Skeletal muscle cell (primary cell): ENCODE measurements around the gene TMEM220.

Source experiments
- DNase-seq: peaks from one replicate; pipeline ENCODE4 v3.0.0-alpha.2; 2010; ENCODE audit warnings: low read depth
- H3K4me3 ChIP-seq: 2 replicates; pipeline ENCODE4 v1.5.1; 2011; ENCODE audit warnings: low read depth, mild to moderate bottlenecking, control low read depth, low read length, moderate library complexity

The TMEM220 gene

DNA sequence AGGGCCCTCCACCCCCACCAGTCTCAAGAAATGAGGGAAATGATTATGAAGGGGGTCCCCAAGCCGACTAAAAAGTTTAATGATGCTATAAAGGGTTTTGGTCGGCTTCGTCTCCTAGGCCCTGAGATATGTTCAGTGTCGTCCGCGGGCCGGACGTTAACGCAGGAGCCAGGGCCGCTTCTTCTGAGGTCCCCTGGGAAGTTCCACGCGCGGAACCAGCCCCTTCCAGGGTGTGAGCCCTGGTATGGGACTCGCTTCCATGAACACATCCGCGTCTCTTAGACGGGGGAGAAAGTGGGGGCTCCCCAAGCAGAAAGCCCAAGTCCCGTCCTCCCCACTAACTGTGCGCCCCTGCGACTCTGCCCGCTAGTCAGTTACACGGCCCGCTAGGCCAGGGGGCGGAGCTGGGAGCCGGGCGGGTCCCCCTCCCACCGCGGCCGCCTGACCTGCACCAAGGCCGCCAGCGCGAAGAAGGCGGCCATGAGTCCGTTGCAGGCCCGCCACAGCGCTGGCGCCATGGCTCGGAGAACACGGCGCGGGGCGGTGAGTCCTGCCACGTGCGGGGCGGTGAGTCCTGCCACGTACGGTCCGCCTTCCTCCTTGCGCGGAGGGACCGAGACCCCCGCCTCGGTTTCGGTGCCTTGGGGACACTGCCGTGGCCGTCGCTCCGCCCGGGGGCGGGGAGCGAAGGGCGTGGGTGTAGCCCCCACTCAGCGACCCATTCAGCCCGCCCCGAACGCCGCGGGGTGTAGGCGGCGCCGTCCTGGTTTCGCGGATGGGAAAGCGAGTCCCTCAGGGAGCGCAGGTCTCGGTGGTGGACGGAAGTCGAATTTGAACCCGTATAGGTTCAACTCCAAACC is at the start of gene TMEM220:
Gene TMEM220 (minus strand): TSS at position 690 of the 860 bp plus-strand sequence. CDS start 172 bp downstream, at position 518.
- peak; percentile 24 for DNase-seq
- H3K4me3 ChIP-seq, result peak within 1 kb of the TSS; percentile 63

DNA sequence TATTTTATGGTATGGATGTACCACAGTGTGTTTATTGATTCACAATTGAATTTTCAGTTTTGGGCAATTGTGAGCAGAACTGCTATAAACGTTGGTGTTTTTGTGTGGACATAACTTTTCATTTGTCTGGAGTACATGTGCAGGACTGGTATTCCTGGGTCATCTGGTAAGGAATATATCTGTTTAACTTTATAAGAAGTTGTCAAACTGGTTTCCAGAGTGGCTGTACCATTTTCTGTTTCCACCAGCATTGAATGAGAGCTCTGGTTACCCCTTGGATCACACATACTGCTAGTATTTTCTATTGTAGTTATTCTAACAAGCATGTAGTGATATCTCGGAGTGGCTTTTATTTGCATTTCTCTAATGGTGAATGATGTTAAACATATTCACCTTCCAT is 49.8 kb upstream of the TMEM220 start:
- DNase-seq, result no peak

DNA sequence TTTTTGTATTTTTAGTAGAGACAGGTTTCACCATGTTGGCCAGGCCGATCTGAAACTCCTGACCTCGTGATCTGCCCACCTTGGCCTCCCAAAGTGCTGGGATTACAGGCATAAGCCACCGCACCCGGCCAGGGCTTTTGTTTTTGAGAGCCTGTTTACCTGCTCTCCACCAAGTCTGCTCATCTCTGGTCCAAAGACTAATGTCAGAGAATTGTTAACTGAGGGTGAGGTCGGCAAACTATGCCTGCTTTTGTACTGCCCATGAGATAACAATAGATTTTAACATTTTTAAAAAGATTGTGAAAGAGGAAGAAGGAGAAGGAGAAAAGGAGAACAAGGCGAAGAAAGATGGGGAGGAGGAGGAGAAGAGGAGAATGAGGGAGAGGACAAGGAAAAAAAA is 48.1 kb upstream of the TMEM220 start:
- DNase-seq, result no peak
- H3K4me3 ChIP-seq, result no peak overlapping the region

More for the DNA sequence above, 49.8 kb upstream of the TMEM220 start:
- no peak overlapping the region for H3K4me3 ChIP-seq

DNA sequence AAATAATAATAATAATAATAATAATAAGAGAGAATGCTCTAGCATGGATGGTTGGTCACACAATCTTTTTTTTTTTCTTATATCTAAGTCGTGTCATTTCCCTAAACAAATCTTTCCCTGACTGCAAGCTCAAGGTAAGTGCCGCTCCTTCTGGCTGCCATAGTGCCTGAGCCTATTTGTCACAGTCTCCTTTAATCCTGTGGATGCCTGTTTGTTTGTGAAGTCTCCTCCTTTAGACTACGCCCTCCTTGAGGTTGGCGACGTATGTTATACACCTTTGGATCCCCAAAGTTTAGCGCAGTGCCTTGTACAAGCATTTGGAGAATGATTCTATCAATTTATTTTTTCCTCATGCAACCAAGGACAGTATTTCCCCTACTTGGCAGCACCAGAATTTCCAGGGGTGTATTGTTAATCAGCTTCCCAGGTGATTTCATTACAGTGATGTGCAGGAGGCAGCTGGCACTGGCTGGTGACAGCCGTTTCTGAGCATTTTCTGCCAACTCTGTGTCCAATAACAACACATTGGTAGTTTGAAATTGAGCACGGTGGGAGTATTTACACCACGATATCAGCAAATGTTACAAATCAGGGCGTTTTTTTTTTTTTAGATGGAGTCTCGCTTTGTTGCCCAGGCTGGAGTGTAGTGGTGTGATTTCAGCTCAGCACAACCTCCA is 47.4 kb upstream of the TMEM220 start:
- no peak for DNase-seq
- H3K4me3 ChIP-seq, result no peak overlapping the region

DNA sequence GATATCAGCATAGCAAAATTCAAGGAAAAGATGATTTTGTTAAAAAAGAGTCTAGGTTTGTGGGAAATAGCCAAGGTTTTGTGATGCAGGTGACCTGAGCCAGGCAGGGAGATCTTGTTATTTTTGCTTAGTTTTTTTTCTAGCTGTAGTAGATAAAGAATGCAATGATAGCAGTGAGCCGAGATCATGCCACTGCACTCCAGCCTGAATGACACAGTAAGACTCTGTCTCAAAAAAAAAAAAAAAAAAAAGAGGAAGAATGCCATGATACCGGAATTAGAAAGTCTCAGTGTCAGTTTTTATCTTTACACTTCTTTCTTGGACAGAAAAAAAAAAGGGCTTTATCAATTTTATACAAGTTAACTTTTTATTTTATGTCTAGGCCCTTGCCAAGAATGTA is 46.6 kb upstream of the TMEM220 start:
- H3K4me3 ChIP-seq, result no peak overlapping the region
- no peak for DNase-seq

DNA sequence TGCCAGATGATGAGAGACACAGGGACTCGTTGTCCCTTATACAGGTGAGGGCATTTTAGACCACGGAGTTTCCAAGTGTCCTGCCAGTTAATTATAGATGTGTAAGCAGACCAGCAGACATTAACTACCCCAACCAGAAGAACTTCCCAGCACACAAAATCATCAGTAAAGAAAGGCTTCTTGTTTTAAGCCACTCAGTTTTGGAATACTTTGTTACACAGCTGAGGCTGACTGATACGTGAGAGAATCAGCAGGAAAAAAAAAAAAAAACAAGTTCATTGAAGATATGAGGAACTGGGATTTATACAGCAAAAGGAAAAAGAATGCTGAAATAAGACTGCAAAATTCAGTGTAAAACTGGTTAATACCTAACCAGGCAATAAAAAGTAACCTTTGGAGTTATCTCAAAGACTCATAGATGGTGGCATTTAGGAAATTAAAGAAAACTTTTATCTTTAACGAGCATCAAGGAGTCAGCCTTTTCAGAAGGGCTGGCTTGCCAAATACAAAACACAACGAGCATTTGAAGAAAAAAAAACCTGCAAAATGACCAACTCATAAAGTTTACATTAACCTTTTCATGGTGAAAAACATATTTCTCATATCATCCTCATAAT is 46.0 kb upstream of the TMEM220 start:
- no peak for DNase-seq

DNA sequence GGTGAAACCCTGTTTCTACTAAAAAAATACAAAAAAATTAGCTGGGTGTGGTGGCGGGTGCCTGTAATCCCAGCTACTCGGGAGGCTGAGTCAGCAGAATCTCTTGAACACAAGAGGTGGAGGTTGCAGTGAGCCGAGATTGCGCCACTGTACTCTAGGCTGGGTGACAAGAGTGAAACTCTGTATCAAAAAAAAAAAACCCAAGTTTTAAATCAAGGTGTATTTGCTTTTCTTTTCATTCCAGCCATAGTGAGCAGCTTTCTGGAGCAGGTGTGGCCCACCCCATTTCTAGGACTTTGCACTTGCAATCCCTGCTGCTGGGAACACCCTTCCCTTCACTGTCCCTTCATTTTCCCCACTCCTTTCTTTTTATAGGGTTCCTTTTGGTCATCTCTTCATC is 45.2 kb upstream of the TMEM220 start:
- no peak for DNase-seq
- no peak overlapping the region for H3K4me3 ChIP-seq

More for the DNA sequence above, 46.0 kb upstream of the TMEM220 start:
- no peak overlapping the region for H3K4me3 ChIP-seq

DNA sequence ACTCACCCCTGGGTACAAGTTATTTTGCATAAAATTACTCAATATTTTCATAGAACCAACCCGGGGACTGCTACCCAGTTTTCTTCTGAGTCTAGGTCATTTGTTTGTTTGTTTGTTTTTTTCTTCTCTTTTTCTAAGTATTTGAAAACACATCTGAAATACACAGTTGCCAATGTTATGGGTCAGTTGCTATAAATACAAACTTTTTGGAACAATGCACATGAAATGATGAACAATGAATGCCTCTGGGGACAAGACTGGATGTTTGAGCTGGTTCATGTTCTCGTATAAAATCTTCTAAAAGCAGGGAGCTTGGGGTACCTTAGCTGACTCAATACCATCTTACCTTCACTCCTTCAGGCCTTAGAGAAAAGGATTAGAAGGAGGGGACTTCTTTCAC is 43.6 kb upstream of the TMEM220 start:
- DNase-seq, result no peak
- no peak overlapping the region for H3K4me3 ChIP-seq

DNA sequence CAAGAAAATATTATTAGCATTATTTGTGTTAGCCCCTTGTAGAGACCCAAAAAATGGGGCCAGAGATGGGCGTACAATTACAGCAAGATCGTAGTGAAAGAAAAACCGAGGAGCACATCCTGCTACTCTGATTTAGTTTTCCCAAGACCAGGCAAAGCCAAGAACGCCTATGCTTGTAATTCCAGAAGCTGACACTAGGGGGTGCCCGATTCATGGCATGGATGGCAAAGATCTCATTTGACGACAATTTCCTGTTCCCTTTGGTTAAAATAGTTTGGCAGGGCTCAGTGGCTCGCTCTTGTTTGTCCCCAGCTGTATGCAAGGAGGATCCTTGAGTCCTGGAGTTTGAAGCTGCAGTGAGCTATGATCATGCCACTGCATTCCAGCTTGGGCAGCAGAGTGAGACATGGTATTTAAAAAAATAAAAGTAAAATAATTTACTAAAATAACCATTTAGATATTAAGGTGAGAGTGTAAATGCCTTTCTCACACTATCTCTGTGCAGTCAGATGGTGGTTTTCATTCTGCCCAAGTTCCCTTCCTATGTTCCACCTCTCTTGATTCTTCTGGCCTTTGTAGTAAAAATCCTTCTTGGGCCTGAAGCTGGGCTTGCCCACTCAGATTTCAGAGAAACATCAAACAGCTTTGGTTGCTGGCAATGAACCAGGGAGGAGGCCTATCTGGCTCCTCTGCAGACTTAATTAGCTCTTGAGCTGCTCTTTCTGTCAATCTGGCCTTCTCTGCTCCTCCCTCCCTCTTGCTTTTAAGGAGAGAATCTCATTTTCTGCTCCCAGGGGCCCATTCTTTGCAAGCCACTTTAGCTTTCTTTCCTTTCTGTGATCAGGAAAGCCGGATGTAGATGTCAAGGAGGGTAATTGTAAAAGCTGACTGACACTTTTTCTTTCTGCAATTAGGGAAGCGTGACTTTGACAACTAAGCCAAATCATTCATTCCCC is 42.9 kb upstream of the TMEM220 start:
- H3K4me3 ChIP-seq, result no peak overlapping the region
- no peak for DNase-seq

DNA sequence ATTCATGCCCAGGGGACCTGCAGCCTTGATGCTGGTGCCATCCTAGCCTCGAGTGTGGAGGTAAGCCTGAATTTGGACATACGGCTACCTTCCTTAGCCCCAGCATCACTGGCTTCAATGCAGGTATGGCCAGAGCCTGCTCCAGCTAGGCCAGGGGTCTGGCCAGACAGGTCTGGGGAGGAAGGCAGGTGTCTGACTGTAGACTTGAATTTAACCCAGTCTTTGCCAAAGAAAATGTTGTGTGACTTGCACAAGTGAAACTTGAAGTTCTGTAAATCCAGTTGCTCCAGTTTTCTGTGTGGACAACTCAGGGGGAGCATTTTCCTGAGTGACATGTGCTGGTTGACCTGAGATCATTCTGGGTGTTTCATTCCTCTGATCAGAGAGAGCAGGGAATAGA is 41.3 kb upstream of the TMEM220 start:
- no peak overlapping the region for H3K4me3 ChIP-seq
- DNase-seq, result no peak

DNA sequence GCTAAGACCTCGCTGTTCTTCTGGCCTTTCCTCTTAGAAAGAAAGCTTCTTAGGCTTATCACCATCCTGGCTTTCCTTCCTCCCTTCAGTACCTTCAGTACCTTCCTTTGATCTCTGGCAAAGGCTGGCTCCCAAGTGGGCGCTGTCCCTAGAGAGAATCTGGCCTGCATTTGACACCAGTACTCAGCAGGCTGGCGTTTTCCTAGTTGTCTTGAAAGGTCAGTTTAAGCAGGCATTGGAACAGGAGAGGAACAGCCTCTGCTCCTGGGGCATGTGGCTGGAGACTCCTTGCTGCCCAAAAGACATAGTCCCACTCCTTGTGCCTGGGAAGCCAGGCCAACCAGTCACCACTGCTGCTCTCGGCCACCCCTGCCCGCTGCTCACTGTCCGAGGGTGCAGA is 40.0 kb upstream of the TMEM220 start:
- H3K4me3 ChIP-seq, result no peak overlapping the region
- no peak for DNase-seq

DNA sequence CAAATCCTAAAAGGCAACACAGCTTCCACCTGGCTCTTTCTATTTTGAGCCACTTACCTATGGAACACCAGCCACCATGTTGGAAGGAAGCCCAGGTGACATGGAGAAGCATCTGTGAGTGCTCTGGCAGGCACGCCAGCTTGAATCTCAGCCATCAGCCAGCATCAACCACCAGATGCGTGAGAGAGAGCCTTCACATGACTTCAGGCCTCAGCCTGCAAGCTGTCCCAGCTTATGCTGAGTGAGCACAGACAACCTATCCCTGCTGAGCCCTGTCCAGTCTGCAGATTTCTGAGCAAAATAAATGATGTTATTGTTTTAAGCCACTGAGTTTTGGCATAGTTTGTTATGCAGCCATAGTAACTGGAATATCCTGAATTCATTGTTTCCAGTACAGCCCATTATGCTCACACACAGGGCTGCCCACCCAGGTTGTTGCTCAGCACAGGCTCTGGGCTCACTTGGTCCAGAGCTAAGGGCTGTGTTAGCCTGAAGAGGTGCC is 39.0 kb upstream of the TMEM220 start:
- DNase-seq, result no peak
- H3K4me3 ChIP-seq, result no peak overlapping the region

DNA sequence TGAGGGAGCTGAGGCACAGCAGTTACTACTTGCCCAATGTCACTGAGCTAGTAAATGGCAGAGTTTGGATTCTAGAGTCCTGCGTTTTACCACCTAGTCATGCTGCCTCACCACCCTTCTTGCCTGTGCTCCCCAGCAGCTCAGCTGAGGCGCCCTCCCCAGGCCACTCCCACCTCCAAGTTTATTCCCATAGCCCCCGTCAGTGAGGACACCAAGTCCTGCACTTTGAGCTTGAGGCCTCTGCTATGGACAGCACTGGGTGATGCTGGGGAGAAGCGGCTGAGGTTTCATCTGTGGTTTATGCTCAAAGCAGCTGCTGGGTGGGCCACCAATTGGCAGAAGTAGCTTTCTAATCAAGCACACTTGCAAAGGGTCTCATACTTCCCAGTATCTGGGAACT is 37.4 kb upstream of the TMEM220 start:
- DNase-seq, result no peak
- H3K4me3 ChIP-seq, result no peak overlapping the region

DNA sequence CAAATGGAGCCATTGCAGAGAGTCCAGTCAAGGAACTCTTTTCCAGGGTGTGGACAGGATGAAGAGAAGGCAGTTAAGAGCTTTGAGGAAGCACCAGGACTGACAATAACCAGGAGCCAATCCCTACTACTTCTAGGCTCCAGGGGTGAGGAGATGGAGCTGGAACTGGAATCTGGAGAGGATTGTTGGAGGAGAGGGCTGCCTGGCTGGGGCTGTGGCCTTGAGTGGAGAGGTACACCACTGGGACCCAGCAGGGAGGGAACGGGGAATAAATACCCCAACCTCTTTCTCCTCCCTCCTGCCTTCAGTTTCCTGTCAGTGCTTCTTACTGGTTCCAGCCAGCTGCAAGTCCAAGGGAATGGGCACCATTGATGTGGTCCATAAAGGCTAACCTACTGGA is 32.2 kb upstream of the TMEM220 start:
- no peak for DNase-seq
- no peak overlapping the region for H3K4me3 ChIP-seq

DNA sequence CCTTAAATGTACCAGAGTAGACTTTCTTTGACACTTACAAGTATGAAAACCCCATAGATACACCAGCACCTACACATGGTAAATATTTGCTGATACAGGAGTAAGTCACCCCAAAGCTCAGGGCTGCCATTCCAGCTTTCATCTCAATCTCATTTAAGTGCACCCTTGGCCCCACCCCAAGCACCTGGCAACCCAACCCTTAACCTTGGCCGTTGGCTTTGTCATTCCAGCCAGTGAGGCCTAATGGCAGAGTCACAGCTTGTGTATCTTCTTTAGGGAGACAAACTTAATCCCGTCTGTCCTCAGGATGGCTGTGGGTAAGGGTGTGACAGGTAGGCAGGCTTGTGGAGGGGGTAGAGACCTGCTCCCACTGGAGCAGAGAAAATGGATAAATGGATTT is 31.5 kb upstream of the TMEM220 start:
- no peak for DNase-seq
- H3K4me3 ChIP-seq, result no peak overlapping the region

DNA sequence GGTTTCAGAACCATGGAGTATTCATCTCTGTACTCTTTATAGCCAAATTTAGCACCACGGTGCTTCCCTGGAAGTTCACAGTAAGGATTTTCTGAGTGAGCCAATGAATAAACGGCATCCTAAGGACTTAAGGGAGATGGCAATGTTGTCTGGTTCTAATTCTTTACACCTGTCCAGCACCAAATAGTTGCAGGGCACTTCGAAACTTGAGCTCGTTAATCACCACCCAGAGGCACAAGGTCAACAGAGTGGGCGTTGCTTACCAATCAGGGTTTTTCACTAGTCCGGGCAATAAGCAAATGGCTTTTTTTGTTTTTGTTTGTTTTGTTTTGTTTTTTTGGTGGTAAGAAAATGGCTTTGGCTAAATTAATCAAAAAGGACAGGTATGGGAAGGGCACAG is 28.2 kb upstream of the TMEM220 start:
- no peak overlapping the region for H3K4me3 ChIP-seq
- no peak for DNase-seq

DNA sequence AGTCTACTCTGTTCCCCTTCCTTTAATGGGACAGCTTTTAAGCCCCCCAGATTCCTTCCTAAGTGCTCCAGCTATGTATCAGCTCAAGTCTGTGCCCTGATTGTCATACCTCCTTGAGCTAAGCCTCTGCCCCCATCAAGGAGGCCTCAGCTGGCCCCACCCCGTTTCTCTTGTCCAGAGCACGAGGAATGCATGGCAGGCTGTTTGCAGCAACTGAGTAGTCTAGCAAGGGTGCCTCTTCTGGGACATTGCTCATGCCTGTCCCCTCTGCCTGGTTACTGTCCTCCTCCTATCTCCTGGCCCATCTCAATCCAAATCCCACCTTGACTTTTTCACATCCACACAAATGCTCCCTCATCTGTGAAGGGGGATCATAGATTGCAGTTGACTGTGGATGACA is 27.8 kb upstream of the TMEM220 start:
- H3K4me3 ChIP-seq, result no peak overlapping the region
- no peak for DNase-seq

DNA sequence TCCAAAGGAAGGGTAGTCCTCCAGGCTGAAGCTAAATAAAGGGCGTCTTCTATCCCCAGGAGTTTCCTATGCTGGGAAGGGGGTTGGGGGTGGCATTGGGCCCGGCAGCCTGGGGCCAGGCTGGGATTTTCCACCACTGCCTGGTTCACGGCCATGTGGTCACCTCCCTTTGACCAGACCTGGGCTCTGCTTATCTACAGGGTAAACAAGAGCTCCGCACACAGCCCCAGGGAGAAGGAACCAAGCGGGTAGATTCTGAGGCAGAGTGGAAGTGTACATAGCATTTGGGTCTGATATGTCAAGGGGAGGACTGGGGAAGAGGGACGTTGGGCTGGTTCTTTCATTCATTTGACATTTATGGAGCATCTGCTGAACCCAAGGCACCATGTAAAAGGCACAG is 27.2 kb upstream of the TMEM220 start:
- no peak for DNase-seq
- H3K4me3 ChIP-seq, result no peak overlapping the region

DNA sequence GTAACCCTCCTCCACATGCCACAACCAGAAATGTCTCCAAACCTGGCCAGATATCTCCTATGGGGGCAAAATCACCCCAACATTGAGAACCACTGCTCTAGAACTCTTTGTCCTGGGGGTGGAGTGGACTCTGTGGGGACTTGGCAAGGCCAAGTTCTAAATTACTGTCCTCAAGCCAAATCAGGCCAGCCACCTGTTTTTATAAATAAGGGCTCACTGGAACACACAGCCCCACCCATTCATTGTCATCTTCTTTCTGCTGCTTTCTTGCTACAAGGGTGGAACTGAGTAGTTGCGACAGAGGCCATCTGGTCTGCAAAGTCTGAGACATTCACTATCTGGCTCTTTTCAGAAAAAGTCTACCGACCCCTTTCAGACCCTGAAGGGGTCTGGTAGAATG is 26.8 kb upstream of the TMEM220 start:
- no peak overlapping the region for H3K4me3 ChIP-seq
- DNase-seq, result no peak
